KOPT-K1 (cell line): Measurements from ENCODE around the gene ASB16.
A peak's percentile ranks its signal among the peaks of the same experiment; 100 is the strongest.

Experiments used
- H3K27ac ChIP-seq: fragments of 200-600 bp; sonication (generic); 2 replicates; pipeline ENCODE4 v1.5.1; 2016; ENCODE audit warnings: antibody characterized with exemption, mild to moderate bottlenecking, low read depth, low read length; ENCODE audit not compliant: poor library complexity, severe bottlenecking
- H3K36me3 ChIP-seq: fragments of 200-600 bp; sonication (generic); 2 replicates; pipeline ENCODE4 v1.5.1; 2017; ENCODE audit warnings: antibody characterized with exemption, mild to moderate bottlenecking, low read length, moderate library complexity; ENCODE audit not compliant: insufficient read depth
- H3K9me3 ChIP-seq: fragments of 200-600 bp; sonication (generic); 2 replicates; pipeline ENCODE4 v1.5.1; 2017; ENCODE audit warnings: antibody characterized with exemption, low read length, mild to moderate bottlenecking; ENCODE audit not compliant: insufficient read depth, poor library complexity, severe bottlenecking

ASB16 gene

DNA sequence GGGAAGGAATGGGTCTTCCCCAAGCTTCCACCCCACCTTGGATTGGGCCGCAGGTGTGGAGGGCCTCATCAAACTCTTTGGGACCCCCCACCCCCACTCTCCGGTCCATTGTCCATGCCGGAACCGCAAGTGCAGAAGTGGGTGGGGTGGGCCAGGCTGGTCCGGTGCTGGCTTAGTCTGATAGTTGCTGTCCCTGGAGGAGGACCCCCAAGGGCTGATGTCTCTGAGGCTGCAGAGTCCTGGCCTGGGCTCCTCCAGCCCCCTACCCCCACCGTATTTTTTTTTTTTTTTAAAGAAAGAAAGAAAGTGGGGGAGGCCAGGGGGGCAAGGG is 36.3 kb downstream of the ASB16 start:
- Histone ChIP-seq H3K9me3 (no peaks in the 10 kb centered on the region), H3K36me3 (peaks cover 62% of the 10 kb centered on the region), H3K27ac (no peak overlapping the region)

DNA sequence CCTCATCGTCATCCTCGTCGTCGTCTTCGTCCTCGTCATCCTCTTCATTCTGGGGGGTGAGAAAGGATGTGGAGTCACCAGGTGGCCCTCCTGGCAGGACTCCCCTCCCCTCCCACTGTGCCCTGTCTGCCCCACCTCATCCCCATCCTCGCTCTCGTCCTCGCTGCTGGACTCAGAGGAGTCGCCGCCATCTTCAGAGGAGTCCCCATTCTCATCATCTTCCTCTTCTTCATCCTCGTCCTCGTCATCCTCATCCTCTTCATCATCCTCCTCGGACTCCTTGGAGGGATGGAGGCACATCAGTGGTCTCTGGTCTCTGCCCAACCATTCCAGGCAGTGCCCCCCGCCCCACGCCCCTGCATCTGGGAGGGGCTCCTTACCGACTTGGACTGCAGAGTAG is 36.8 kb downstream of the ASB16 start:
- H3K9me3 ChIP-seq = no peaks in the 10 kb centered on the region
- peaks cover 67% of the 10 kb centered on the region for H3K36me3 ChIP-seq
- no peak overlapping the region for H3K27ac ChIP-seq

DNA sequence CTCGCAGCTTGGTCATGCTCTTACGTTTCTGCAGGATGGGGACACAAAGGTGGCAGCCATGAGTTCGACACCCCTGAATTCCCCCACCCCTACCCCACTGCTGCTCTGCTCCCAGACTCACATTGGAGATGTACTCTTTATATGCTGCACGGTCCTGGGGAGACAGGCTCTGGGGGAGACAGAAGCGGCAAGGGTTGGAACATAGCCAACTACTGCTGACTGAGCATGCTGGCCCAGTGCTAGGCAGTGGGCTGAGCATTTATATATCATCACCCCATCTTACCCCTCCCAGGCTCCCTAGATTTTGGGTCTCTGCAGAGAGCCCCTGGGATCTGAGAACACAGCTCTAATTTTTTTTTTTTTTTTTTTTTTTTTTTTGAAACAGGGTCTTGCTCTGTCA is 37.2 kb downstream of the ASB16 start:
- Histone ChIP-seq H3K36me3 (peaks cover 71% of the 10 kb centered on the region), H3K27ac (no peak overlapping the region), H3K9me3 (no peaks in the 10 kb centered on the region)

DNA sequence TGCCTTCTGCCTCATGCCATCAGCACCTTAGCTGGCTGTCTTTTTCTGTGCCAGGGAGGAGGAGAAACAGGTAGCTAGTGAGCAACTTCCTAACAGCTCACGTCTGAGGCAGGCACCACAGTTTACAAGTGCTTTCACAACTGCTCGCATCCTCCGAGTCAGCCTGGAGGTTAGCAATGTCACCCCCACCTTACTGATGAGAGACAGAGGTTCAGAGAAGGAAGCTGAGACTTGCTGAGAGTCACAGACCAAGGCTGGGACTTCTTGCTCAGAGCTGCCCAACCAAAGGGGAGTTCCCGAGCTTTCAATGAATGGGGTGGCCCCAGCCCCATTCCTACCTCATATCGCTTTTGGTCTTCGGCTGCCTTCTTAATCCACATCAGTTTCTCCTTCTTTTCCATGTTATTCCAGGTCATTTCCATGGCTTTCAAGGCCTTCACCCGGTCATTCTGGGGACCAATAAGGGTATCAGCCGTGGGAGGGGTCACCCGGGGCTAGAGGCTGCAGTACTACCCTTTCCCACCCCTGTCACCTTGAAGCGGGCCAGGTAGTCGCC is 39.4 kb downstream of the ASB16 start:
- no peaks in the 10 kb centered on the region for H3K9me3 ChIP-seq
- H3K27ac ChIP-seq = peak overlapping the region; percentile 34
- peaks cover 93% of the 10 kb centered on the region for H3K36me3 ChIP-seq

DNA sequence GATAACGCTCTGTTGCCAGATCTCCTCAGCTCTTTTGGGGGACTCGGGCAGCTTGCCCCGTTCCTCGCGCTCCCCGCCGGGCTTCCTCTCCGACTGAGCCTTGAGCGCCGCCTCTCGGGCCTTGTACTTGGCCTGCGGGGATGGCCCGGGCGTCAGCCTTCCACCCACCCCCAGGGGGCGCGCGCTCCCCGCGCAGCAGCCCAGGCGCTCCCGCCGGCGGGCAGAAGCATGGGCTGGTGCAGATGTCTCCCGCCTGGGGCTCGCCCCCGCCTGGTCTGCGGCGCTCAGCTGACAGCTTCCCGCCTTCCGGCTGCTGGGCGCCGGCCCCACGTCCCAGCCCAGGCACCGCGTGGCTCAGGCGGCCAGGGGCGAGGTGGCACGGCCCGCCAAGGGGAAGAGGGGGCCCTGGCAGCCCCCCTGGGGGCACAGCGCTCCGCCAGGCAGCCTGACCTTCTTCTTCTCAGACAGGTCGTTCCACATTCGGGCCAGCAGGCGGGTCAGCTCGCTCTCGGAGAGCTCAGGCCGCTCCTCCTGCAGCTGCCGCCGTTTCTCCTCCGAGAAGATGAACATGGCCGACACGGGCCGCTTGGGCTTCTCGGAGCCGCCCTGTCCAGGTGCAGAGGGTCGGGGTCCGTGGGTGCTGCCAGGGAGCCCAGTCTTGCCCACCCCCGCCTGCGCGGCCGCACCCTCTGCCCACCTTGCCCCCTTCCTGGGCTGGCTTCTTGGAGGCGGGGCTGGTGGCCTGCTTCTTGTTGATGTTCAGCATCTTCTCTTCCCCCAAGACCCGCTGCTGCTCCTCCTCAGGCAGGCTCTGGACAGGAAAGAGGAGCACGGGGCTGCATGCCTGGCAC is 40.1 kb downstream of the ASB16 start:
- Histone ChIP-seq H3K9me3 (no peaks in the 10 kb centered on the region), H3K27ac (peak overlapping the region; percentile 71), H3K36me3 (peaks cover 97% of the 10 kb centered on the region)

DNA sequence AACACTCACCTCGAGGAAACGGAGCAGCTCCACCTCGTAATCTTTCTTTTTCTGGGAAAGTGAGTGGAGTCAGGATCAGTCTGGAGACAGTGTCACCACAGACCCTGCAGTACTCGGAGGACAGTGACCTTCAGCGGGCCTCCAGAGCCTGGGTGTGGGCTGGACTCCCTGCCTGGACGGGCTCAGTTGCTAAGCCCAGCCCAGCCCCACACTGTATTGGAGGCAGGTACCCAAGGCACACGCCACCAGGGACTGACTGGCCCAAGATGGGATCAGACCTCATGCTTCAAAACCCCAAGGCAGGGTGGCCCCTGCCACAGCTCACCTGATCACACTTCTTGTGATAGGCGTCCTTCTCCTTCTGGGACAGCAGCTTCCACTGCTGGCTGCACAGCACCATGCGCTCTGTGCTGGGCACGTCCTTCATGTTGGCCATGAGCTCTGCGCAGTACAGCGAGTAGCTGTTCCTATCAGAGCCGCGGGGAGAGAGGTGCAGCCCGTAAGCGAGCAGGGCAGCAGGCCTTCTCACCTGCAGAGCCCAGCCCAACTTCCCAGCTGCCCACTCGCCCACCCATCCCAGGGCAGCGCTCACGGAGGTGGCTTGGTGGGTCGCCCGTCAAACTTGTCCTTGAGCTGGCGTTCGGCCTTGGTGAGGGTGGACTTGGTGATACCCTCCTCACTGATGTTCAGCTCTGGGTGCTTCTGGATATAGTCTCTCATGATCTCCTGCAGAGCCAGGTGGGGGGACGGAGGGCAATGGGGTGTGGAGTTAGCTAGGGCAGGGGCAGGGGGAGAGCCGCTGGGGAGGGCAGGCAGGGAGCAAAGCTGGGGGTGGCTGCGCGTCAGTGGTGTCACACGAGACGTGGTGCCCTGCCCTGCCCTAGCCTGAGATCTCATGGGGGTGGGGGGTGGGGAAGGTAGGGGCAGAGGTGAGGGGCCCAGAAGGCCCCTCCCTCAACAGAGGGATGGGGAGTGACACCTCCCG is 41.1 kb downstream of the ASB16 start:
- Histone ChIP-seq H3K36me3 (peaks cover 97% of the 10 kb centered on the region), H3K27ac (peak overlapping the region; percentile 71), H3K9me3 (no peaks in the 10 kb centered on the region)

DNA sequence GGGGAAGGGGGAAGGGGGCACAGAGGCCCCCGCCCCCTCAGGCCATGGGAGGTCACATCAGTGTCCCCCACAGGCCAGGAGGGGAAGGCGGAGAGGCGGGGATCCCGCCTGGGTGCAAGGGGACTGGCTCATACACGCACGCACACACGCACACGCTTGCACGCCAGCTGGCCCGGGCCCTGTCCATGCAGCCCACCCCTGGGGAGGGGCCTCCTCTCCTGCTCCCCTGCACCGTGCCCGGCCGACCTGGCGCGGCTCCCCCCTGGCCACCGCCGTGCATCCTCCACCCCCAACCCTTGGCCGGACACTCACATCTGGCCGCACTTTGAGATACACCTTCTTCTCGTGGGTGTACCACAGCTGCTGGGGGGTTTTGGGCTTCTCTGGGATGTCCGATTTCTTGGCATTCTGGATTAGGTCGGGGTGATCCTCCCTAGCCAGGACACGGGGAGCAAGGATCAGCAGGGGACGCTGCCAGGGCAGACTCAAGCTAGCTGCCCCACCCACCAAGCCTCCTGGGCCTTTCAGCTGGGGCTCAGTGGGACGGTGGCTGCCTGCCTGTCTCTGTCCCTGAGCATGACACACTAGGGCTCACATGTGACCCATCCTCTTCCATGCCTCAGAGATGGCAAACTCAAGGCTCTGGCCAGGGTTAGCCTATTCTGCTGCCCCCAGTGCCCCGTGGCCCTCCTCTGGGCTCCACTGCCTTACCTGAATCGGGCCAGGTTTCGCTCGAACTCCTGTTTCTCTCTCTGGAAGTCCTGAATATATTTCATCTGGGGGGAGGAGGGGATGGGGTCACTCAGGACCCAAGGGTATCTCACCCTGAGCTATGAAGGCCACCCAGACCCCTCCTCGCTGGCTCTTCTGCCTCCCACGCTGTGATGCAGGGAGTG is 42.3 kb downstream of the ASB16 start:
- Histone ChIP-seq H3K27ac (no peak overlapping the region), H3K9me3 (no peaks in the 10 kb centered on the region), H3K36me3 (peaks cover 89% of the 10 kb centered on the region)

DNA sequence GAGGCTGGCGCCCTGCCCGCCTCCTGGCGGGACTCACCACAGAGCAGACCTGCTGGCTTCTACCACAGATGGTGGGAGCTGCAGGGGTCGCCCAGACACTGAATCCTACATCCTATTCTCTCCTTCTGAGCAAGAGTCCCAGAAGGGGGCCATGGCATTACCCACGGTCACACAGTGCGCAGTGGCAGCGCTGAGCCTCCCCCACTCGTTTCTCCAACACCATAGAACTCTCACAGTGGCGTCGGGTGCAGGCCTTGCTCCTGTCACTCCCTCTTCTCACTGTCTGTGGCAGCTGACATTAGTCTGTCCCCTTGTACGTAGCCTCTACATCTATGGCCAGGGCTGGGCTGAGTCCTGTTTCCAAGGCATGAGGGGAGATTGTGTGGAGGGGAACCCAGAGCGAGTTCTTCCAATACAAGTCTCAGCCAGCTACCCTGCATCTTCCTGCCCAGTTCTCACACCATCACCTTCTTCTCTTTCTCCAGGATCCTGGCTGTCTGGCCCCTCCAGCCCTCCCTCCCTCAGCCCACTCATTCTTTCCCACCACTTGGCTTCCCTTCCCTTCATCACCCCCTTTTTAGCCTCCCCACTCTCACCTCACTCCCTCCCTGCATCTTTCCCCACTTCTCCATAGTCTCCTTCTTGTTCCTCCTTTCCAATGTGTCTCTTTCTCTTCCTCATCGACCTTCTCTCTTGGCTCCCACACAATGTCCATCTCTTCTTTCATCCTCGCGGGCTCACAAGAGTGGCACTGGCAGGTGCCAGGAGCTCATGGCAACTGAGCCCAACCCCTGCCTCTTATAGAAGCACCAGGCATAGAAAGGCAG is 43.1 kb downstream of the ASB16 start:
- Histone ChIP-seq H3K27ac (peak overlapping the region; percentile 27), H3K36me3 (peaks cover 80% of the 10 kb centered on the region), H3K9me3 (no peaks in the 10 kb centered on the region)

DNA sequence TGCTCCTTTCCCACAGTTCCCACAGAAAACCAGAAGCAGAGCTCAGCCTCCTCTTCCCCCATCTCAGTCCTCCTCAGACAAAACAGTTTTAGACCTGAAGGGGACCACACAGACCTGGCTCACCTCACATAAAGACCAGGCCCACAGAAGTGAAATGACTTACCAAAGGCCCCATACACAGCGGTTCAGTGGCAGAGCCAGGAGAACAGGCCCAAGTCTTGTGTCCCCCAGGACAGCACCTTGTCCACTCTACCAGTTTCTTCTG is 43.7 kb downstream of the ASB16 start:
- Histone ChIP-seq H3K36me3 (peaks cover 75% of the 10 kb centered on the region), H3K9me3 (no peaks in the 10 kb centered on the region), H3K27ac (peak overlapping the region; percentile 27)

DNA sequence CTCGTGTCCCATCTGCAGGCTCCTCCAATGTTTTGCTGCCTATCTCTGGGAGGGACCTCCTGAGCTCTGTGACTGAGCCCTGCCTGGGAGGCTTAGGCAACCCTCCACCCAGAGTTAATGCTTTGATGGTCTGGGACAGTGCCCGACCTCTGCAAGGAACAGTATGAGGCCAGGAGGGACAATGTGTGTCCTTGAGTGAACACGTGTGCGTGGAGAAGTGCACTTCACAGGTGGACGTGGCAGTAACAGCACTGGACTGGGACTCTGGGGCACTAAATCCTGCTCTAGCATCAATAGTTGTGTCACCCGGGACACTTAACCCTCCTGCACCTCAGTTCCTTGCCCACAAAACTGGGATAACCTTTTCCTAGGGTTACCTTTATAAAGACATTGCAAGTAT is 44.4 kb downstream of the ASB16 start:
- H3K36me3 ChIP-seq = peaks cover 68% of the 10 kb centered on the region
- H3K9me3 ChIP-seq = no peaks in the 10 kb centered on the region
- peak overlapping the region; percentile 97 for H3K27ac ChIP-seq

DNA sequence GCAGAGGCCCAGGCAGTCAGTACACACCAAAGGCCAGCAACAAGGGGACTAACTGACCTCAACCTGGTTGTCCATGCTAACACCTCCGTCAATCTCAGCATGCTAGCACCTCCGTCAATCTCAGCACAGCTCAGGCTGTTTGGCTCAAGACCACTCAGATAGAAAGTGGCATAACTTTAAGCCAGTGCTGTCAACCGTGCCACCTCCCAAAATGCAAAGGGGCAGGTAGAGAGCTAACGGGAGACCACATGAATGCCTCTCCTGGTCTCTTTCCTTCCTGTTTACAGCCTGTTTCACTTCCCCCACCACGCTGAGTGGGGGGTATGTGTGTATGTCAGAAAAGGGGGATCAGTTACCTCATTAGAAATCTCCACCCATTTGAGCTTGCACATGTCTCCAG is 45.7 kb downstream of the ASB16 start:
- Histone ChIP-seq H3K9me3 (no peaks in the 10 kb centered on the region), H3K27ac (peak overlapping the region; percentile 97), H3K36me3 (peaks cover 58% of the 10 kb centered on the region)

DNA sequence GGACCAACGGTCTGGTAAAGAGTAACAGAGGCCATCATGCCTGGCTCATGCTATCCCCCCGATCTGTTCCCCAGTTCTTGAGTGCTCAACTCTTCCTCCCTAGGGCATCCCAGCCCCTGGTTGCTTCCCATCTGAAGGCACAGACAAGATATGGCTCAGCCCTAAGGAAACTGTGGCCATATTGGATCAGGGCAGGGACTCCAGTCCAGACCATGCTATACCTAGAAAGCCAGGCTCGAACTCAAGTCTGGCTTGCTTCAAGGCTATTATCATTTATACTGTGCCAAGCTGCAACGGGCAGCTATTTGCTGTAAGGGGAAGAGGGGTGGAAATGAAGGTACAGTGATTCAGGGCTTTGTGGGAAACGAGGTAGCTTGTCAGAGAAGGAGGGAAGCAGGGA is 46.2 kb downstream of the ASB16 start:
- Histone ChIP-seq H3K36me3 (peaks cover 52% of the 10 kb centered on the region), H3K27ac (peak overlapping the region; percentile 97), H3K9me3 (no peaks in the 10 kb centered on the region)

DNA sequence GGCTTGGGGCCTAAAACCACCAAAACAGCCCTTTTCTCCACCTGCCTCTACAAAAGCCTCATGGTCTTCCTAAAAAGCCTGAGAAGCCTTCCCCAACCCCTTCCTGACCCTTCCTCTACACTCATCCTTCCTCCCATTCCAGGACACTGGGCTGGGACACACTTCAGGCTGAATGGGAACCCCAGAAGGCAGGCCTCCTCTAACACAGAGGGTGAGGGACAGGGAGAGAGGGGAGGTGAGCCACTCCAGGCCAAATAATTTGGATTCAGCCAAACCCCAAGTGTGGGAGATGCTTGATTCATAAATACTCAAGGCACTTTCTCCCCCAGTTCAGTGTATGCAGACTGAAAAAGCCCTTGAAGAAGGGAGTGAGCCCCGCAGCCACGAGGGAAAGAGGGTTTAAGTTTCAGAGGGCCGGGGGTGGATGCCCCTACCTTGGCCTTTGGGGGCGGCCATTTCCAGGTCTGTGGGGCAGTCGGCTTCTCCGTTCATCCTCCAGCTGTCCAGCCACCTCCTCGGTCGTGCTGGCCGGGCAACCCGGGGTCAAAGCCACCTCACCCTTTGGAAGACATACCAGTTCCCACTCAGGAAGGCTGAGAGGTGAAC is 47.3 kb downstream of the ASB16 start:
- Histone ChIP-seq H3K36me3 (peaks cover 41% of the 10 kb centered on the region), H3K27ac (peak overlapping the region; percentile 97), H3K9me3 (no peaks in the 10 kb centered on the region)
